GM21367 (cell line): ENCODE data around the gene DGKB.
A peak's percentile ranks its signal among the peaks of the same experiment; 100 is the strongest.

Experiments used
- ATAC-seq: cut with Tn5 transposase; IDR thresholded peaks from one replicate; pipeline ENCODE4 v1.9.1; 2021; ENCODE audit not compliant: unreplicated experiment

The DGKB gene

GRCh38 chr7:14761510-14762296 is 140.8 kb downstream of the DGKB start:
- ATAC-seq, result no peak

- no peak for ATAC-seq
These were observed 141.6 kb downstream of the DGKB start for GRCh38 chr7:14760730-14761478.

GRCh38 chr7:14759785-14760184 is 142.8 kb downstream of the DGKB start:
- ATAC-seq, result no peak

GRCh38 chr7:14754631-14755030 is 147.9 kb downstream of the DGKB start:
- no peak for ATAC-seq

GRCh38 chr7:14752301-14752700 is 150.2 kb downstream of the DGKB start:
- ATAC-seq, result no peak

- no peak for ATAC-seq
These were observed 151.1 kb downstream of the DGKB start for GRCh38 chr7:14751461-14751860.

- ATAC-seq, result no peak
These were observed 154.1 kb downstream of the DGKB start for GRCh38 chr7:14748461-14748860.

- ATAC-seq, result no peak
These were observed 154.8 kb downstream of the DGKB start for GRCh38 chr7:14747701-14748100.

GRCh38 chr7:14745076-14745475 is 157.5 kb downstream of the DGKB start:
- ATAC-seq, result no peak

- no peak for ATAC-seq
These were observed 161.9 kb downstream of the DGKB start for GRCh38 chr7:14740606-14741005.

- ATAC-seq, result no peak
These were observed 162.7 kb downstream of the DGKB start for GRCh38 chr7:14739841-14740185.

- no peak for ATAC-seq
These were observed 163.2 kb downstream of the DGKB start for GRCh38 chr7:14739168-14739840.

- ATAC-seq, result no peak
These were observed 164.5 kb downstream of the DGKB start for GRCh38 chr7:14738086-14738485.

- no peak for ATAC-seq
These were observed 167.7 kb downstream of the DGKB start for GRCh38 chr7:14734839-14735321.

- no peak for ATAC-seq
These were observed 181.8 kb downstream of the DGKB start for GRCh38 chr7:14720785-14721184.

- ATAC-seq, result no peak
These were observed 184.7 kb downstream of the DGKB start for GRCh38 chr7:14717816-14718215.

- no peak for ATAC-seq
These were observed 185.4 kb downstream of the DGKB start for GRCh38 chr7:14717169-14717568.

GRCh38 chr7:14714161-14714728 is 188.3 kb downstream of the DGKB start:
- ATAC-seq, result peak; percentile 93

GRCh38 chr7:14698239-14698638 is 204.3 kb downstream of the DGKB start:
- ATAC-seq, result no peak

- ATAC-seq, result no peak
These were observed 204.9 kb downstream of the DGKB start for GRCh38 chr7:14697684-14698083.

GRCh38 chr7:14691597-14692203 is 210.9 kb downstream of the DGKB start:
- ATAC-seq, result no peak
